Hair follicular keratinocyte (primary cell): ENCODE results near the gene SSUH2. TPM values are rescaled to one million over a fixed set of nuclear protein-coding genes. Genes with fewer than 3 reads are reported as not detected.

ENCODE experiments used
- total RNA-seq: library from RNA; depleted of rRNA; stranded (reverse); fragments of >200 nt; gene quantifications from 2 replicates; pipeline ENCODE4 v1.2.3, GENCODE V29; 2015

The SSUH2 gene
- total RNA-seq, result not detected in 2 replicates

GRCh38 chr3:8644748-8645390 lies at the start of gene SSUH2:
Gene SSUH2, minus strand, starts transcription at chr3:8644798. Its CDS starts 40 bp downstream, at chr3:8644758.

Other genes with a start within 250 kb of the SSUH2 start
- gene LMCD1, start 143.0 kb downstream of the SSUH2 start, total RNA-seq, result 3.0 and 7.3 TPM in 2 replicates
- not detected in 2 replicates for gene CAV3, start 89.0 kb upstream of the SSUH2 start, total RNA-seq
- gene OXTR, start 124.8 kb upstream of the SSUH2 start, total RNA-seq, result 0.16 and 0.61 TPM in 2 replicates